WTC11 (cell line): Measurements from ENCODE around the gene SMCO2.

Experiments
- ATF3 ChIP-seq: sonication (generic); formaldehyde crosslinking; conservative IDR thresholded peaks from 2 replicates; pipeline ENCODE4 v1.8.1; 2022; ENCODE audit warnings: mild to moderate bottlenecking, missing genetic modification reagents
- CTCF ChIP-seq: fragments of 200-600 bp; IDR thresholded peaks from 2 replicates; pipeline ENCODE4 v1.8.0; 2022; ENCODE audit warnings: antibody characterized with exemption
- ERG ChIP-seq: fragments of 250-450 bp; sonication (Bioruptor Pico); IDR thresholded peaks from 2 replicates; pipeline ENCODE4 v1.8.0; 2021; ENCODE audit warnings: mild to moderate bottlenecking
- MAX ChIP-seq: sonication (generic); formaldehyde crosslinking; IDR thresholded peaks from 2 replicates; pipeline ENCODE4 v1.8.0; 2022; ENCODE audit warnings: mild to moderate bottlenecking, missing genetic modification reagents
- NFE2L1 ChIP-seq: sonication (generic); formaldehyde crosslinking; IDR thresholded peaks from 2 replicates; pipeline ENCODE4 v1.8.1; 2023; ENCODE audit warnings: missing genetic modification reagents
- NFYB ChIP-seq: sonication (generic); formaldehyde crosslinking; conservative IDR thresholded peaks from 2 replicates; pipeline ENCODE4 v1.8.0; 2022; ENCODE audit warnings: low read depth, missing genetic modification reagents
- TEAD4 ChIP-seq: sonication (generic); formaldehyde crosslinking; IDR thresholded peaks from 2 replicates; pipeline ENCODE4 v1.8.0; 2022; ENCODE audit warnings: mild to moderate bottlenecking, missing genetic modification reagents
- ZNF121 ChIP-seq: sonication (generic); formaldehyde crosslinking; IDR thresholded peaks from 2 replicates; pipeline ENCODE4 v1.8.0; 2023; ENCODE audit warnings: missing genetic modification reagents
- ZNF232 ChIP-seq: sonication (generic); formaldehyde crosslinking; IDR thresholded peaks from 2 replicates; pipeline ENCODE4 v1.8.0; 2022; ENCODE audit warnings: mild to moderate bottlenecking, missing genetic modification reagents

- TF ChIP-seq NFE2L1 (no peak), ZNF232 (CRISPR knock-in tag) (no peak), ZNF121 (CRISPR knock-in tag) (no peak), NFYB (no peak), MAX (CRISPR knock-in tag) (no peak), CTCF (no peak), ATF3 (CRISPR knock-in tag) (no peak), ERG (CRISPR knock-in tag) (no peak), TEAD4 (CRISPR knock-in tag) (no peak)
These were observed 44.7 kb downstream of the SMCO2 start for GRCh38 chr12:27491226-27491625.
